Tibial nerve (tissue), 4 donors: ENCODE data around the gene SLC16A8.

Experiments
- EP300 ChIP-seq, 2 donors: sonication (generic); formaldehyde crosslinking; IDR thresholded peaks; one replicate each; pipeline ENCODE4 v1.6.1; 2017; ENCODE audit warnings: antibody characterized with exemption in 2 of 2, mild to moderate bottlenecking in 1 of 2
- POLR2A ChIP-seq, 2 donors: fragments of 450-650 bp; IDR thresholded peaks; one replicate each; pipeline ENCODE4 v1.6.1; 2017; ENCODE audit warnings: antibody characterized with exemption in 2 of 2, mild to moderate bottlenecking in 2 of 2, moderate library complexity in 2 of 2
- TF ChIP-seq, protein P1 (sequence below), 5 experiments: fragments of 200-600 bp in 3 of 5; fragments of 450-650 bp in 2 of 5; sonication (generic) in 3 of 5; IDR thresholded peaks; one replicate each; pipeline ENCODE4 v1.5.1; 2016 to 2019; ENCODE audit warnings: antibody characterized with exemption in 5 of 5, mild to moderate bottlenecking in 3 of 5, moderate library complexity in 2 of 5

GRCh38 chr22:38038890-38039812 is 44.8 kb downstream of the SLC16A8 start:
- TF ChIP-seq, protein P1, sequence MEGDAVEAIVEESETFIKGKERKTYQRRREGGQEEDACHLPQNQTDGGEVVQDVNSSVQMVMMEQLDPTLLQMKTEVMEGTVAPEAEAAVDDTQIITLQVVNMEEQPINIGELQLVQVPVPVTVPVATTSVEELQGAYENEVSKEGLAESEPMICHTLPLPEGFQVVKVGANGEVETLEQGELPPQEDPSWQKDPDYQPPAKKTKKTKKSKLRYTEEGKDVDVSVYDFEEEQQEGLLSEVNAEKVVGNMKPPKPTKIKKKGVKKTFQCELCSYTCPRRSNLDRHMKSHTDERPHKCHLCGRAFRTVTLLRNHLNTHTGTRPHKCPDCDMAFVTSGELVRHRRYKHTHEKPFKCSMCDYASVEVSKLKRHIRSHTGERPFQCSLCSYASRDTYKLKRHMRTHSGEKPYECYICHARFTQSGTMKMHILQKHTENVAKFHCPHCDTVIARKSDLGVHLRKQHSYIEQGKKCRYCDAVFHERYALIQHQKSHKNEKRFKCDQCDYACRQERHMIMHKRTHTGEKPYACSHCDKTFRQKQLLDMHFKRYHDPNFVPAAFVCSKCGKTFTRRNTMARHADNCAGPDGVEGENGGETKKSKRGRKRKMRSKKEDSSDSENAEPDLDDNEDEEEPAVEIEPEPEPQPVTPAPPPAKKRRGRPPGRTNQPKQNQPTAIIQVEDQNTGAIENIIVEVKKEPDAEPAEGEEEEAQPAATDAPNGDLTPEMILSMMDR (IDR thresholded peaks at IDR 0.05): no peak
- TF ChIP-seq POLR2A (IDR thresholded peaks at IDR 0.05): no peak
- peak in 1 of 2 donors; percentile 46 for TF ChIP-seq EP300 (IDR thresholded peaks at IDR 0.05)
